22Rv1 (cell line): ENCODE results near the gene RAN.

ENCODE experiments used
- CTCF ChIP-seq: fragments of 450-650 bp; IDR thresholded peaks from 2 replicates; pipeline ENCODE4 v1.5.1; 2017; ENCODE audit warnings: mild to moderate bottlenecking
- ZFX ChIP-seq: fragments of 450-650 bp; IDR thresholded peaks from 2 replicates; pipeline ENCODE4 v1.6.1; 2017; ENCODE audit warnings: antibody characterized with exemption, borderline replicate concordance

DNA sequence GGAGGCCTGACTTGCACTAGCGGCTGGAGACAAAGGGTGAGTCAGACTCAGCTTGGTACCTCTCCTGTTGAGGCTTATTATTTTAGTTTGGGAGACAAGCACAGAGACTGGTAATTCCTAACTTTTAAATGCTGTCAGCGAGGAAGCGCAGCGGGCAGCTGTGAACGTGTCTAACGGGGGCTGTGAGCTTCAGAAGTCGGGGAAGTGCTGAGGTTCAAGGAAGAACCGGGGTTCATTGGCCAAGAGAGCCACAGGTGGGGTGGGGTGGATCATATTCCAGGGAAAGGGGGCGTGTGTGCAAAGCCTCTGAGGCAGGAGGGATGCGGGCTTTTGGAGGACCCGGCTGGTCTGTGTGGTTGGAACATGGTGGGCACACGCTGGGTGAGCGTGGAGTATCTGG lies 45.7 kb downstream of the RAN start:
- TF ChIP-seq CTCF (no peak), ZFX (no peak)
